ENCODE data around the gene MPPED2.

DNA sequence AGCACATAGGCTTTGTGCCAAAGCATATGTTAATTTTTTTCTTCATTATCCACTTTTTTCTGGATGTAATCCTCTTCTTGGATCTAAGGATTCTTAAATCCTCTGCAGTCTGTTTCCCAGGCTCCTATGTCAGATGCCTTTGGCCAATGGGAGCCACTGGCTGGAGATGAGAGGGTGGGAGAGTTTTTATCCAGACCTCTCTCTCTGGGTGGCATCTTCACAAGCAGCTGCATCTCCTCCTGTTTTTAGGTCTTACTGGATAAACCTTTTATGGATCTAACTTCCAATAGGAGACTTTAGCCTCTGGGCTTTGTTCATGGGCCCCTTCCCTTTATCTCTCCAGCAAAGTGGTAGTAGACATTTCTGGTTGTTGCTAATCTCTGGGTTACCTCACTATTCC, 22.4 kb upstream of the MPPED2 start:
- no peak for TF ChIP-seq POLR2AphosphoS5 (IDR thresholded peaks at IDR 0.05; ENCODE audit: low read depth, low read length)
- no peak for TF ChIP-seq POLR2A (IDR thresholded peaks at IDR 0.05; ENCODE audit: low read depth, low read length)

Measured in GM12892 (cell line).